ENCODE data around the gene RPL21.

Gene RPL21

DNA sequence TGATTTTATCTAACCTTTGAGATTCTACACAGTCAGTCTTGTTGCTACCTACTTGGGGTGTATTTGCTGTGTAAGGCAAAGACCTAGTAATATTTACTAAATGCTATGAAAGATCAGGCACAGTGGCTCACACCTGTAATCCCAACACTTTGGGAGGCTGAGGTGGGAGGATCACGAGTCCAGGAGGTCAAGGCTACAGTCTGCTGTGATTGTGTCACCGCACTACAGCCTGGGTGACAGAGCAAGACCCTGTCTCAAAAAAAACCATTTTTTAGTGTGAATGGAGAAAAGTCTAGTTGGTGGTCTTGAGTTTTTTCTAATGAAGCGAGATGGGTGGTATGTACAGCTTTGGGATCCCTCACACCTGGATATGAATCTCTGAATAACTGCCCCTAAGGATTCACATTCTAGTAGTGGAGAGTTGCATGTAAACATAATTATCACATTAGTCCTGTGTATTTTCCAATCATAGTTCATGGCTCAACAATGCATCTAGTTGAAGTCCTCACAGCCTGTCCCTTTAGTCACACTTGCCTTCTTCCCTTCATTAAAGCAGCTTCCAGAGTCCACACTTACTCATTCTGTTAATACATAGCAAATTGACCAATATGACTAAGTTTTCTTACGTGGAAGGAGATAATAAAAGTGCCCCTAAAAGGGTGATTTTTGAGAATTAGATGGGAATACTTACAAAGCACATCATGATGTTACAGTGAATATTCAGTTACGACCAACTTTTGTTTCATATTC is 7.5 kb downstream of the RPL21 start:
- DNase-seq, result no peak

GRCh38 chr13:27259831-27260230 is 8.5 kb downstream of the RPL21 start:
- no peak for DNase-seq

- no peak for DNase-seq
These were observed 10.0 kb downstream of the RPL21 start for GRCh38 chr13:27261396-27261795.

DNA sequence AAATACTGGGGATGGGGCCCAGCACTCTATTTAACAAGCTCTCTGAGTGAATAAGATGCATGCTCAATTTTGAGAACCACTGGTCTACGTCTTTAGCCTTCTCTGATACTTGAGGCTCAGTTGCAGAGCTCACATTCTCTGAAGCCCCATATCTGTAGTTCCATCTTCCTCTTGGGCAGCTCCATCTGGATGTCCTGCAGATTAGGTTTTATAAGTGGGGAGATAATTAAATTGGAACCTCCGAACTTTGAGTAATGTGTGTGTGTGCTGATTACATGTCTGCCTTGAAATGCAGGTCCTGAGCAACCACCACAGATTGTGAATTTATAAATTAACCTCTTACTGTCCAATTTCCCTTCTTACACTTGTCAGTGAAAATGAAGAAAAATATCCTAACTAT is 12.1 kb downstream of the RPL21 start:
- no peak for DNase-seq

- no peak for DNase-seq
These were observed 12.8 kb downstream of the RPL21 start for GRCh38 chr13:27264181-27264580.

DNA sequence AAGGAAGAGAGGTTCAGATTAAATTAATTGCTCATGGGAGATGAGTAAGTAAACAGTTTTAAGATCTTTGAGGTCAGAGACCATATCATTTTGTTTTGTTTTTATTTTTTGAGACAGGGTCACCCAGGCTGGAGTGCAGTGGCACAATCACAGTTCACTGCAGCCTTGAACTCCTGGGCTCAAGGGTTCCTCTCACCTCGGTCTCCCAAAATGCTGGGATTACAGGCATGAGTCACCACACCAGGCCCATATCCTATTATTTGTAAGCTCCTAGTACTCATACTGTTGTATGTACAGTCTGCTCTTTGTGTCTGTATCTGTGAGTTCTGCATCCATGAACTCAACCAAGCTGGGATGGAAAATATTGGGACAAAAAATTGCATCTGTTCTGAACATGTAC is 13.3 kb downstream of the RPL21 start:
- no peak for DNase-seq

GRCh38 chr13:27266917-27267316 is 15.6 kb downstream of the RPL21 start:
- DNase-seq, result no peak

DNA sequence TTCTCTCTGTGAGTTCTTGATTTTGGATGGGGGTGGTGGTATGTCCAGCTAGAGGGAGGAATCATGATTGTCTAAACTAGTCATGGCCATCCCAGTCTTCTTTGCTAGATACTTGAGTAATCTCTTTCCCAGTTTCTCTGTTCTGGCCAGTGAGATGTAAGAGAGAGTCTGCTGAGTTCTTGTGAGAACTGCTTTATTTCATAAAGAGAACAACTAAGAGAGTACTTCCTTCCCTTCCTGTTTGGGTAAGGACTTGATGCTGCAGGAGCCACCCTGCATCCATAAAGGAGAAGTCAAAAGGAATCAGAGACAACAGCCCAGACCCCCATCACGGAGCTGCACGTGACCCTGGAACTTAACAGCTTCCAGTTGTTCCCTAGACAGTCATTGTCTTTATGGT is 16.2 kb downstream of the RPL21 start:
- DNase-seq, result no peak

DNA sequence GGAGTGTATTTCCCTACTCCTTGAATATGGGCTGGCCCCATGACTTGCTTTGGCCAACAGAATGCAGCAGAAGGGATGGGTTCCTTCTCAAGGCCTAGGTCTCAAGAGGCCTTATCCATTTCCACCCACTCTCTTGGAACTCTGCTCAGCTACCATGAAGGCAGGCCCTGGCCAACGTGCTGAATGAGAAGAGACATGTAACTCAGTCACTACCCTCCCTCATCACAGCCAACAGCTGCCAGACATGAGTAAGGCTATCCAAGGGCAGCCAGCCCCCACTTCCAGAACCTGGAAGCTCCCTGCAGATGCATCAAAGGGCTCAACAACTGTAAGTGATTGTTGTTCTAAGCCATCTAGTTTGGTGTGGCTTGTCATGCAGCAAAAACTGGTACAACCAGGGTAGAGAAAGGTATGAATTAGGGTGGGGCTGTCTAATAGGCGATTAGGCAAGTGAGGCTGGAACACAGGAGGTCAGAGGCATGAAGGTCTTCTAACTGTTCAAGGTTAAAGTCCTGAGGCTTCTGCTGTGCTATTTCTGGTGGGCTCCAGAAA is 17.8 kb downstream of the RPL21 start:
- DNase-seq, result no peak

- peak; percentile 94 for DNase-seq
These were observed 19.5 kb downstream of the RPL21 start, which contains the start of gene RASL11A for GRCh38 chr13:27270594-27271520. RASL11A (plus strand) TSS chr13:27270830; CDS start chr13:27270945, 115 bp downstream.

DNA sequence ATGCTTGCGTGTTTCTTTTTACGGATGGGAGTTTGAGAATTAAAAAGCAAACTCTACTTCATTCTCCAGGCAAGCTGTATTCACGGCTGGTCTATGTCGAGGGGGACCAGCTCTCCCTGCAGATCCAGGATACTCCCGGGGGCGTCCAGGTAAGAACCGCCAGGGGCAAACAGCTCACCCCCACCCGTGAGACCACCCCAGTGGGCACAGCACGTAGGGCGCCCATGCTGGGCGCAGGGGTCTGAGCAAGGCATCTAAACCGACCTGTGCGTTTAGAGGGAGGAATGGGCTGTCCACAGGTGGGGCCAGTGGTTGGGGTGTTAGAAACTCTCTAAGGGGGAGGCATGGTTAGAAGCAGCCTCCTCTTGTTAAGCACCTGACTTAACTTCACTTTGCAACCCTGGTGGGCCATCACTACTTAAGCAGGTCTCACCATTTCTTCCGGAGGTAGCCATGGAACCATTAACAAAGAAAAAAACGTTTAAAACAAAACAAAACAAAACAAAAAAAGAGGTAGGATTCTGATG is 20.3 kb downstream of the RPL21 start:
- no peak for DNase-seq

DNA sequence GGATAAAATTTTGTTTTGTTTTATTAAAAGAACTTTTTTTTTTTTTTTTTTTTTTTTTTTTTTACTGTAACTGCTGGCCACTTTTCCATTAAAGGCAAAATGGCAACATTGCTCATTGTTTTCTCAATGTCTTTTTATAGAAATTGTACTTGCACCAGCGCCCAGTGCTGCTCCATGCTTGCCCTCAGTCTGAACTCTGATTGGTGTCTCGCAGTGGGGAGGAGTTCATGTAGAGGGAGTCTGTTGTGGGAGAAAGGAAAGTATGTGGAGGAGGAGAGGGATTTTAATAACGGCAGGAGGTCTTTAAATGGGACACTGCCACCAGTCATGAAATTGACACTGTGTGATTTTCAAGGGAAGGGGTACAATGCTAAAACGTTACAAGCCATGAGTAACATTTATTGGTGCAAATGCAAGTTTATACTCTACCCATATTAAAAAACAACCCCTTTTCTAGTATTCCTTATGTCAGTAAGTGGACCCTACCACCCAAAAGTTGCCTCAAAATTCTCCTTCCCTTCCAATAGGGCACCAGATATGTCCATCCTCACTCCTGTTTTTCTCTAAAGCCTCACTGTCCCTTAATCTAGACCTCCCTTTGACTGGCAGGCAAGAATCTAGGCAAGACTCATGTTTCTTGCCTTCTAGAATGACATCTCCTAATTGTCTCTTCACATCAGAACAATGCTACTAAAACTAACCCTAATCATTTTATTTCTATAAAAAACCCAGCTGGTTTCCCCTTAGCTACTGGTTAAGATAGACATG is 22.5 kb downstream of the RPL21 start:
- no peak for DNase-seq

DNA sequence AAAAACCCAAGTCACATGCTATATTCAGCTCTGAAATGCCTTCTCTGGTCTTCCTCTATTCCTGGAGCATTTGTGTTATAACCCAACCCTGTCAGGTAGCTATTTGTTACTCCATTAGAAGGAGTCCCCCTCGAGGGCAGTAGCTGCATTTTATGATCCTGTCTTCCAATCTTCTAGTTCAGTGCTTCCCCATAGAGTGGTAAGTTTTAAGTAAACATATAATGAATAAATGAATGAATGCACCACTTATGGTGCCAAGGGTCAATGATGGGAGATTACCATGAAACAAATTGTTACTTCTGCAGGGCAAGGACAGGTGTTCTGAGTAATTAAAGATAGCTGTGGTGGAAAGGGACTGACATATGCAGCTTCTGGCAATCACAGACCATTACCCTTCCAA is 23.3 kb downstream of the RPL21 start:
- no peak for DNase-seq

- no peak for DNase-seq
These were observed 24.8 kb downstream of the RPL21 start for GRCh38 chr13:27276188-27276587.

GRCh38 chr13:27279506-27279905 is 28.1 kb downstream of the RPL21 start:
- DNase-seq, result no peak

DNA sequence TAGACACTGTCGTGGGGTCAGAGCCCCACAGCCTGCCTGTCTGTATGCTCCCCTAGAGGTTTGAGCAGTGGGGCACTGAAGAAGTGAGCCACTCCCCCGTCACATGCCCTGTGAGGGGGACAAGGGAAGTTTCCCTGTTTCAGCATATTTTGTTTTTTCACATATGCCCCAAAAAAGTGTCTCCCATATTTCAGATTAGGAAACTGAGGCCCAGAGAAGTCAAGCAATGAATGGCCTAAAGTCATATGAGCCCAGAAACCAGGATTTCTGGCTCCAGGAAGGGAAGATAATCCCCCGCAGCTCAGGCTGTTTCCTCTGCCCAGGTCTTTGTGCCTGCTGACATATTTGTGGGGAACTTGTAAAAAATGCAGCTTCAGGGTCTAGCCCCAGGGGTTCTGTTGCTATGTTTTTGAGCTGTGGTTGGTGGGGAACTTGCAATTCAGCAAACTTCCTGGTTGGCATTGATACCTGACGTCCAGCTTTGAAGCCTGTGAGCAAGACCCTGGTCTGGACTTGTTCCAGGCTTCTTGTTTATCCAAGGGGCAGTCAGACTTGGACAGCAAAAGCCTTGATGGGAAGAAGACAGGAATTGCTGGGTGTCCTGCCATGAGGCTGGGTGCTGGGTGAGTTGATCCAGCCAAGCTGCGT is 28.8 kb downstream of the RPL21 start:
- peak; percentile 62 for DNase-seq

DNA sequence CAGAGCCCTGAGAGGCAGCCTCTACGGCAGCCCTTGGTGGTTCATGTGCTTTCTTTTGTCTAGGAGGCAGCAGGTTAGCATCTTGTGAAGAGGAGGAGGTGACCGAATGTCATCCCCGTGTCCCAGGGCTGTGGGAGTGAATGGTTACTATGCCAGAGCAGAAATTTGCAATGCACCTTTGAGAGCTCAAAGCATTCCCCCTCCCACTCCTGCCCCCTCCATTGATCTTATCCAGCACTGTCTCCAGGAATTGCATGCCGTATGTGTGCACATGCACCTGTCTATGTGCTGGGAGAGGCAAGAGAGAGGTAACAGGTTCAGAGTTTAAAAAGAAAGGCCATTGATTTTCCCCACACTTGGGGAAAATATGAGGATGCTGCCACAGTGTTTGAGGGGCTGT is 29.5 kb downstream of the RPL21 start:
- no peak for DNase-seq

DNA sequence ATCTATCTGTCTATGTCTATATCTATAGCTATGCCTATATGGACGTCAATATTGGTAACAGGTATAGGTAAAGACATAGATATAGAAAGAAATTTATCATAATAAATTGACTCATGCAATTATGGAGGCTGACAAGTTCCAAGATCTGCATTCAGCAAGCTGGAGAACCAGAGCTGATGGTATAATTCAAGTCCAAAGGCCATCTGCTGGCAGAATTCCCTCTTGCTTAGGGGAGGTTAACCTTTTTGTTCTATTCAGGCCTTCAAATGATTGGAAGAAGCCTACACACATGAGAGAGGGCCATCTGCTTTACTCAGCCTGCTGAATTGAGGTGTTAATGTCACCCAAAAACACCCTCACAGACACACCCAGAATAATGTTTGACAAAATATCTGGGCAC is 30.1 kb downstream of the RPL21 start:
- DNase-seq, result no peak

DNA sequence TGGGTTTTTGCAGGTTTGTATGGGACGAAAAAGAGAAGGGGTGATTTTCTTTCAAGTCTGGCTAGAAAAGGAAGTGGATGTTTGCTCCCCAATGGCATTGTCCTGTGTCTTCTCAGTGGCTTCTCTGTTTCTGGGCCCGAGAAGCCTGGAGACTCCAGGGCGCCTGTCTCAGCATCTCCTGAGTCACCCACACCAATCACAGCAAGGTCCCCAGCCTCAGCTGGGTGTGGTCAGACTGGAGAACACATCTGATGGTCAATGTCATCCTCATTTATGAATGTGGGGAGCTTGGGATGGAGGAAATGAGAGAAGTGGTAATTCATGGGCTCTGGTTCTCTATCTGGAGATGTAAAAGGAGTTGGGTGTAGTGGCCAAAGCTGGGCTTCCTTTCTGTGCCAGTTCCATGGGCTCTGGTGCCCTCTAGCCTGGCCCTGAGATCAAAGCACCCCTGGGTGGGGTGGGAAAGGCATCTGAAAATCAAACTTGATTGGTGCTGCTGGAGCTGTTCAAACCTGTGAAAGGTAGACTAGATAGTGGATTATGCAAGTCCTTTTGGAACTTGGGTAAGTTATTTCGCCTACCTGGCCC is 32.6 kb downstream of the RPL21 start:
- no peak for DNase-seq

DNA sequence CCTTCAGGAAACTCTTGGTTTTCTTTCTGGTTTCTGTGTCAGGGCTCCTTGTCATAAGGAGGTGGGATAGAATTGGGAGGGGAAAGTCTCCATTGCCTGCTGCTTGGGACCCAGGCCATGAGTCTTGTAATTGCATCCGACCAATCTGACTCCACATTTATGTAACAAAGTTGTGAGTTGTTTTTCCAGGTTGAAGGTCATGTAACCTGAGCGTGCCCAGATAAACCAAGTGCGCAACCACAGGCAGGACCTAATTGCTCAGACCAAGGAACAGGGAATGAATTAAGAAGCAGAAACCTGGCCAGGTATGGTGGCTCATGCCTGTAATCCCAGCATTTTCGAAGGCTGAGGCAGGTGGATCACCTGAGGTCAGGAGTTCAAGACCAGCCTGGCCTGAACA is 37.0 kb downstream of the RPL21 start:
- DNase-seq, result no peak

- no peak for DNase-seq
These were observed 37.8 kb downstream of the RPL21 start for GRCh38 chr13:27289011-27289665.
